Measurements from ENCODE around the gene NOP53.
"Not testable (repeated sequence)": the region's sequence is repeated elsewhere in the genome, so short reads cannot be mapped to it uniquely, and the experiment has no call there.

The NOP53 gene

GRCh38 chr19:47754206-47755064 is 9.1 kb downstream of the NOP53 start:
- no peak for DNase-seq (ENCODE audit: low read depth)

- DNase-seq (ENCODE audit: low read depth): no peak
Observed at GRCh38 chr19:47755065-47755761, 9.9 kb downstream of the NOP53 start.

DNA sequence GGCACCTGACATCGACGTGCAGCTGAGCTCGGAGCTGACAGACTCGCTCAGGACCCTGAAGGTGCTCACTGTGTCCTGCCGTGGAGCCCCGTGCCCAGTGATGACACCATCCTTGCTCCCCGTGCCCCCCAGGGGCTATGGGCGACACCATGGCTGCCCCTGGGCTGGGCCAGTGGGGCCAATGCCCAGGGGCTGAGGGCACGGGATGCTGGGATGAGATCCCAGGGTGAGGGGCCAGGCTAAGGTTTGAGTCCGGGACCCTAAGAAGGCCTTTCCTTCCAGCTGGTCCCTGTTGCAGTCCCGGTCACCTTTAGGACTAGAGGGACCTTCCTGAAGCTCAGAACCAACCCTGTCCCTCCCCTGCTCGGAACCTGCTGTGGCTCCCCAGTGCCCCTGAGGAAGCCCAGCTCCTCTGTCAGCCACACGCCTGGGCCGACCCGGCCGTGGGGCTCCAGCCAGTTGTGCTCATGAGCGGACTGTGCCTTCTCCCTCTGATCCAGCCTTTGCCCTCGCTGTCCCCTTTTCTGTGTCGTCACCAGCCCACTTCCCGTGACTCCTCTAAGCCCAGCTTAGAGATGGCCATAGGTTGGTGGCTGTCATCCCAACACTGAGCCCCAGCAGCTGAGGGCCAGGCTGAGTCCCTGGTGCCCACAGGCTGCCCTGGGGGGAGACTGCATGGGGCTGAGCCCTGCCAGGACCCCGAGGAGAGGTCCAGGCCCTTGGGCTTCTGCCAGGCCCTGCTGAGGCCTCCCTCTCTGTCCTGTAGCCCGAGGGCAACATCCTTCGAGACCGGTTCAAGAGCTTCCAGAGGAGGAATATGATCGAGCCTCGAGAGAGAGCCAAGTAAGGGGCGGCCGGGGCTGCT is 10.6 kb downstream of the NOP53 start:
- no peak for DNase-seq (ENCODE audit: low read depth)

- no peak for DNase-seq (ENCODE audit: low read depth)
Observed at GRCh38 chr19:47756627-47756929, 11.2 kb downstream of the NOP53 start.

DNA sequence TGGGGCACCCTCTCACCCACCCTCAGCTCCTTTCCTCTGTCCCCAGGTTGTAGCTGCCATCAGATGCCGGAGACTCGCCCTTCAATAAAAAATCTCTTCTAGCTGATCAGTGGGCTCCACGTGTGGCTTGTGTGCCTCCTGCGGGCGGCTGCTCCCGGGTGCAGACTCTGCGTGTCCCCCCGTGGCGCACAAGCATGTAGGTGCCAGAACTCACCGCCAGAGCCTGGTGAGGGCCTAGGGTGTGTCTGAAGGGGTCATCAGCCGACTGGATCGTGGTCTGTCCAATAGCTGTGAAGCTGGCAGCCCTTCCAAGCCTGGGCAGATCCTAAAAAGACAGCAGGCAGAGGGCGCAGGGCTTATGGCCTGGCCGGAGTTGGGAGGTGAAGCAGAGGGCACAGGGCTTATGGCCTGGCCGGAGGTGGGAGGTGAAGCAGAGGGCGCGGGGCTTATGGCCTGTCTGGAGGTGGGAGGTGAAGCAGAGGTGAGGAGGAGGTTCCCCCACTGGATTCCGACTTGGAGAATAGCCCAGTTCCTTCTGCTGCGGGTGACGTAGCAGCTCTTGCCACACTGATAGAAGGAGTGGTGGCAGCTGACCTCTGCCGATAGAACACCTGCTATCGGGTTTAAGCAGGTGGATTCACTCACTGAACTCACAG is 11.7 kb downstream of the NOP53 start:
- no peak for DNase-seq (ENCODE audit: low read depth)

DNA sequence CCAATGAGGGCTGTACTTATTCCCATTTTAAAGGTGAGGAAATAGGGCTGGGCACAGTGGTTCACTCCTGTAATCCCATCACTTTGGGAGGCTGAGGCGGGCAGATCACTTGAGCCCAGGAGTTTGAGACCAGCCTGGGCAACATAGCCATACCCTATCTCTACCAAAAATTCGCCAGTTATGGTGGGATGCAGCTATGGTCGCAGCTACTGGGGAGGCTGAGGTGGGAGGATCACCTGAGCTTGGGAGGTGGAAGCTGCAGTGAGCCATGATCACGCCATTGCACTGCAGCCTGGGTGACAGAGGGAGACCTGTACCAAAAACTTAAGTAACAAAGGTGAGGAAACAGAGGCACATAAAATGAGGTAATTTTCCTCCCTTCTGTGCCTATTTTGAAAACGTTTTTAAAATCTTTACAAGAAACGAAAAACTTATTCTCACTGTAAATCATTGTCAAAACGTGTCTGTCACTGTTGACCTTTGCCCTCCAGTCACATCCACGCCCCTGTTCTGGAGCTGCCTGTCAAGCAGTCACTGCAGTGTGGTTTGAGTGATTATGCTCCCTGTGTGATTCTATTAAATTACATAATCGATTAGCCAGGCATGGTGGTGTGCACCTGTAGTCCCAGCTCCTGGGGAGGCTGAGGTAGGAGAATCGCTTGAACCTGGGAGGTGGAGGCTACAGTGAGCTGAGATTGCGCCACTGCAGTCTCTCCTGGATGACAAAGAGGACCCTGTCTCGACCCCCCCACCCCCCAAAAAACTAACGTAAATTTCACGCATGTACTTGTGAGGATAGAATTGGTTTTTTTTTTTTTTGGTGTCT is 12.5 kb downstream of the NOP53 start:
- DNase-seq (ENCODE audit: low read depth): no peak

DNA sequence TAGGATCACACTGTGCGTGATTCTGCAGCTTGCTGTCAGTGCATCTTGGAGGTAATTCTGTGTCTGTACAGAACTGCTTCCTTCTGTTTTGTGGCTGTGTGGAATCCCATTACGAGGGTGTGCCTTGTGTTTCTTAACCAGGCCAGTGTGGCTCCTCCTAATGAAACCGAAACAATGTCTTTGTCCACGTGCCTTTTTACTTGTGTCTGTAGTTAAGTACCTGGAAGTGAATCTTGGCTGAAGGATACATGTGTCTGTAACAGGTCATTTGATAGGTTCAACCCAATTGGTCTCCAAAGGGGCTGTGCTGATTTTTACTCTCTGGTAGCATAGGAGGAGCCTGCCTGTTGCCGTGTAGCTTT is 13.1 kb downstream of the NOP53 start:
- no peak for DNase-seq (ENCODE audit: low read depth)

DNA sequence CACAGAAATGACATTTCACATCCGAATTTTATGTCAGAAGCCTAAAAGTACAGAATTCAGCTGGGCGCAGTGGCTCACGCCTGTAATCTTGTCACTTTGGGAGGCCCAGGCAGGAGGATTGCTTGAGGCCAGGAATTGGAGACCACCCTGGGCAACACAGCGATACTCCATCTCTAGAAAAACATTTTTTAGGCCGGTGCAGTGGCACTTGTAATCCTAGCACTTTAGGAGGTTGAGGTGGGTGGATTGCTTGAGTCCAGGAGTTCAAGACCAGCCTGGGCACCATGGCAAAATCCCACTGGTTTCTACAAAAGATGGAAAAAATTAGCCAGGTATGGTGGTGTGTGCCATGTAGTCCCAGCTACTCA is 15.3 kb downstream of the NOP53 start:
- no peak for DNase-seq (ENCODE audit: low read depth)

- no peak for DNase-seq (ENCODE audit: low read depth)
Observed at GRCh38 chr19:47761566-47761965, 16.2 kb downstream of the NOP53 start.

DNA sequence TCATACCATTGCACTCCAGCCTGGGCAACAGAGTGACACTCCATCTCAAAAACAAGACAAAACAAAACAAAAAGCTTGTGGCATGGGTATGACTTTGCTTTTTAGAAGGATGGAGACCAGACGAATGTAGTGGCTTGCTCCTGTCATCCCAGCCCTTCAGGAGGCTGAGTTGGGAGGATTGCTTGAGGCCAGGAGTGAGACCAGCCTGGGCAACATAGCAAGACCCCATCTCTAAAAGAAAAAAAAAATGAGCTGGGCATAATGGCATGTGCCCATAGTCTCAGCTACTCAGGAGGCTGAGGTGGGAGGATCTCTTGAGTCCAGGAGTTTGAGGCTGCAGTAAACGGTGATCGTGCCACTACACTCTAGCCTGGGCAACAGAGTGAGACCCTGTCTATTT is 16.8 kb downstream of the NOP53 start:
- DNase-seq (ENCODE audit: low read depth): no peak

DNA sequence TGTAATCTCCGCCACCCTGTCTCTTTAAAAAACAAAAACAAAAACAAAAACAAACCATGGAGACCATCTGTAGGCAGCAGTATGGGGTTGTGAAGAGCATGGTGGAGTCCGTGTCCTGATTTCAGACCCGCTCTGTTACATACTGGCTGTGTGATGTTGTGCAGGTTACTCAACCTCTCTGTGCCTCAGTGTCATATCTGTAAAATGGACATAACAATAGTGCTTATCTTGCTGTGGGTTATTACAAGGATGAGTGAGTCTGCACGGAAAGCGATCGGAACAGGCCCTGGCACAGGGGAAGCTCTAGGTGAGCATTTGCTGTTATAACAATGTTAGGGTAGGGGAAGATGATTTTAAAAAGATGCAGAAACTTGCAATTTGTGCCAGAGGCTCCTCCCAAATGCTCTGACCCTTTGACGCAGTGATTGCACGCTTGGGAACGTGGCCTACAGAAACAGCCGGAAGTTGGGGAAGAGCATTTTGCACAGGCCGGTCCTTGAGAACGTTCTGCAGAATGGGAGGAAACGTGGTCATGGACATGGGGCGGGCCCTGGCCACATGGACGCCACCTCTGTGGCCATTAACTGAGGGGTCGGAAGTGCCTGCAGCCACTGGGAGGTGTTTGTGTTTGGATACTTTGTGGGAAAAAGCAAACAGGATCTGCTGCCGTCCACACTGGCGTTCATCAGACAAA is 17.4 kb downstream of the NOP53 start:
- DNase-seq (ENCODE audit: low read depth): no peak

- not testable (repeated sequence) for DNase-seq (ENCODE audit: low read depth)
Observed at GRCh38 chr19:47764705-47765104, 19.4 kb downstream of the NOP53 start.

DNA sequence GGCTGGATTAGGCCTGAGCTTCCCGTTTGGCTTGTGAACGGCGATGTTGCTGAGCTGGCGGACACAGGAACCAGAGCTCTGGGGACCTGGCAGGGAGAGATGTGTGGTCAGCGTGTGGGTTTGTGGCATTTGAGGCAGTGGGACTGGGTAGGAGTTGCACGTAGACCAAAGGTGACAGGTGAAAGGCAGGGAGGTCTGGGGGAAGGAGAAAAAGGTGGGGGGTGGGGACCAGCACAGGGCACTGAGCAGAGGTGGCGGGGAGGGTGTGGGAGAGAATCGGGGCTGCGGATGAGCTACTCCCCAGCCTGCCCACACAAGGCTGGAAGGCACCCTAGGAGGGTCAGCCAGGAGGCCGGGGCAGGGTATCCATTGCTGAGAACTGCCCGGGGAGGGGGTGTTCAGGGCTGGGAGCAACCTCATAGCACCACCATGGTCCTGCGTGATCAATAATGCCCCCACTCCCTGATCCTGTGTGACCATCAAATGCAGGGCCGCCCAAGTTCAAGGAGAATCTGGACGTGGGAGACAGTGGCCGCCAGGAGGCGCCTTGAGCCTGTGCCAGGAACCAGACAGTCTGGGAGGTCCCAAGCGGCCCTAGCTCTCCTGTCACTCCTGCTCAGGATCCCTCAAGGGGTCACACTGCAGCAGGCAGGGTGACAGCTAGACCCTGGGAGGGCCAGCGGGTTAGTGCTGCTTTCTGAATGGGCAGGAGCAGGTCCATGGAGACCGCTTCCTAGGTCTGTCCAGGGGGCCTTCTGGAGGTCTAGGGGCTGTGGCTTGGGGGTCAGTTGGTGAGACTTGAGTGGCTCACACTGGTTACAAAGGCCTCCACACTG is 20.4 kb downstream of the NOP53 start:
- DNase-seq (ENCODE audit: low read depth): no peak

- DNase-seq (ENCODE audit: low read depth): no peak
Observed at GRCh38 chr19:47766359-47766620, 20.9 kb downstream of the NOP53 start.

DNA sequence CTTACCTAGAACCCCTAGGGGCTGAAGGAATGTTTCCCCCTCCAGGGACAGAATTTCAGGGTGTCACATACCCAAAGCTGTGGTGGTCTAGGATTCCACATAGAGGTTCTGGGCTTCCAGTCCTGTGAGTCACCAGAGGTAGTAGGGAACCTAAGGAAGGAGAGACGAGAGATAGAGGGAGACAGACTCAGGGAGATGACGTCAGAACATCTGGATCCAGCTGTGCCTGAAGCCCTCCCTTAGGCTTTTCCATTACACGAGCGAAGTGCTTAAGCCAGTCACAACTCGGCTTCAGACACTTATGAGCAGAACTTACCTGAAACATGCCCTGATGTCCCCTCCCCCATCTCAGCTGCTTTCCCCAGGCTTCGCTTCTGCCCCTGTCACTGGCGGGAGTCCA is 21.3 kb downstream of the NOP53 start:
- DNase-seq (ENCODE audit: low read depth): no peak

DNA sequence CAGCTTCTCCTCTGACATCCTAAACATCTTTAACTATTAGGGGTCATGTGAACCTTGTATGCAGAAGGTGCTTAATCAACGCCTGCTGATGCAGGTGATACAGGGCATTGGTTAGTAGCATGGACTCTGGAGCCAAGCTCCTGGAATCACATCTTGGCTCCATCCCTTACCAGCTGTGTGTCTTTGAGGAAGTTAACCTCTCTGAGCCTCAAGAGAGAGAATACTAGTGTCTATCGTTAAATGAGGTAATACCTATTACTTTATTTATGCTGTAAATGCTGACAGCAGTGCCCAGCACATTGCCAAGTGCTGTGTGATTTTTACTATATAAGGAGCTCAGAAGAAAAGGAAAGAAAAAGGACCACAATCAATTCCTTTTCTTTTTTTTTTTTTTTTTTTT is 22.0 kb downstream of the NOP53 start:
- no peak for DNase-seq (ENCODE audit: low read depth)

DNA sequence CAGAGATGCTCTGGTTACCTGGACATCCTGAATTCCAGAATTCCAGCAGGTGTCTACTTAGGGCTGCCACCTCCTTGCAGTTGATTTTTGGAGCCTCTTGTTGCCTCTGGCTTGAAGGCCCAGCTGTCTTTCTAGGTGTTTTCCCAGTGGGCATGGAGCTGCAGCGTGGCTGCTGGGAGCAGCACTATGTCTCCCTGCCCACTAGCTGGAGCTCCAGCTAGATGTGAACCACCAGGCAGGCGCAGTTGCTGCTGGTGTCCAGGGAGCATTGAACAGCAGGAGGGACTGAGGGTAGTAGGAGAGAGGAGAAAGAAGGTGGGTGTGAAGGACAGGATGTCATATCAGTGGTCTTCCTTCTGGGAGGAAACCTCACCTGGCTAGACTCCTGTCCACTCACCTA is 23.3 kb downstream of the NOP53 start:
- DNase-seq (ENCODE audit: low read depth): no peak

DNA sequence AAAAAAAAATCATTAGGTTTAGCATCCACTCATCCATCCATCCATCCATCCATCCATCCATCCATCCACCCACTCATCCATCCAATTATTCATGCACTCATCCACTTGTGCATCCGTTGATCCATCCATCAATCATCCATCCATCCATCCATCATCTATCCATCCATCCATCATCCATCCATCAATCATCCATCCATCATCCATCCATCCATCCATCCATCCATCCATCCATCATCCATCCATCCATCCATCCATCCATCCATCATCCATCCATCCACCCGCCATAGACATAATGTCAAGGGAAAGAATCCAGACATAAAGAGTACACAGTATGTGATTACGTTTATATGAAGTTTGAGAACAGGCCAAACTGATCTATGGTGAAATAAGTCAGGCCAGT is 24.2 kb downstream of the NOP53 start:
- no peak for DNase-seq (ENCODE audit: low read depth)

GRCh38 chr19:47771291-47771690 is 25.9 kb downstream of the NOP53 start:
- DNase-seq (ENCODE audit: low read depth): not testable (repeated sequence)

GRCh38 chr19:47776568-47776967 is 31.2 kb downstream of the NOP53 start:
- no peak for DNase-seq (ENCODE audit: low read depth)

Data from GM04504 (cell line).